SK-N-SH (cell line): Measurements from ENCODE around the gene R3HDM4. TPM values are rescaled to one million over a fixed set of nuclear protein-coding genes. Genes with fewer than 3 reads are reported as not detected.

Source experiments
- CTCF ChIA-PET: fragments of 300-600, 350-600 bp; formaldehyde crosslinking; extraction: SDS; loops from one replicate; lab custom pipeline; 2021; lab: Yijun Ruan, JAX
- POLR2A ChIA-PET: fragments of 350-600 bp; sonication (Branson Sonifier 250); formaldehyde crosslinking; extraction: SDS; loops from one replicate; lab custom pipeline; 2020; ENCODE audit warnings: antibody characterized with exemption, inconsistent platforms; lab: Yijun Ruan, JAX
- DNase-seq: peaks from one replicate; pipeline ENCODE4 v3.0.0; 2012
- H2AFZ ChIP-seq: fragments of 200-600 bp; sonication (generic); 2 replicates; pipeline ENCODE4 v1.8.1; 2016; ENCODE audit warnings: antibody characterized with exemption, mild to moderate bottlenecking, low read depth
- H3F3A ChIP-seq: fragments of 200-600 bp; sonication (generic); replicated peaks from 2 replicates; pipeline ENCODE3; 2016; ENCODE audit warnings: antibody characterized with exemption, mild to moderate bottlenecking; ENCODE audit not compliant: insufficient read depth
- H3K27ac ChIP-seq, 2 experiments: fragments of 200-500 bp in 1 of 2; fragments of 200-600 bp in 1 of 2; sonication (Bioruptor generic) in 1 of 2; sonication (generic), shearing (Covaris generic) in 1 of 2; 2 replicates each; pipeline versions ENCODE4 v1.5.1 to v1.6.1; 2014 to 2016; ENCODE audit warnings: low read depth in 2 of 2, inconsistent platforms in 1 of 2, low read length in 1 of 2, mild to moderate bottlenecking in 1 of 2, mixed read lengths in 1 of 2
- H3K27me3 ChIP-seq: fragments of 200-600 bp; sonication (generic), shearing (Covaris generic); 2 replicates; pipeline ENCODE4 v1.6.1; 2016; ENCODE audit warnings: mixed run types; ENCODE audit not compliant: insufficient read depth
- H3K36me3 ChIP-seq, 2 experiments: fragments of 200-500 bp in 1 of 2; fragments of 200-600 bp in 1 of 2; sonication (Bioruptor generic) in 1 of 2; sonication (generic) in 1 of 2; replicated peaks in 1 of 2; 2 replicates each; pipeline versions ENCODE3 to v1.5.1; 2014 to 2016; ENCODE audit warnings: low read length in 1 of 2, mild to moderate bottlenecking in 1 of 2; ENCODE audit not compliant: insufficient read depth in 2 of 2, control insufficient read depth in 1 of 2
- H3K4me1 ChIP-seq, 2 experiments: fragments of 200-500 bp in 1 of 2; fragments of 200-600 bp in 1 of 2; sonication (Bioruptor generic) in 1 of 2; sonication (generic), shearing (Covaris generic) in 1 of 2; 2 replicates each; pipeline versions ENCODE4 v1.5.1 to v1.6.1; 2014 to 2016; ENCODE audit warnings: low read depth in 1 of 2, low read length in 1 of 2, mixed run types in 1 of 2; ENCODE audit not compliant: insufficient read depth in 2 of 2, control insufficient read depth in 1 of 2
- H3K4me2 ChIP-seq: fragments of 200-600 bp; sonication (generic), shearing (Covaris generic); 2 replicates; pipeline ENCODE4 v1.6.1; 2017; ENCODE audit warnings: mixed run types
- H3K4me3 ChIP-seq, 2 experiments: fragments of 200-500 bp in 1 of 2; fragments of 200-600 bp in 1 of 2; sonication (Bioruptor generic) in 1 of 2; sonication (generic), shearing (Covaris generic) in 1 of 2; 2 replicates each; pipeline versions ENCODE4 v1.5.1 to v1.8.1; 2014 to 2016; ENCODE audit warnings: low read depth in 2 of 2, inconsistent platforms in 1 of 2, low read length in 1 of 2, mild to moderate bottlenecking in 1 of 2, mixed read lengths in 1 of 2, moderate library complexity in 1 of 2
- H3K79me2 ChIP-seq: fragments of 200-600 bp; sonication (generic); 2 replicates; pipeline ENCODE4 v1.8.1; 2017; ENCODE audit warnings: mild to moderate bottlenecking; ENCODE audit not compliant: insufficient read depth
- H3K9ac ChIP-seq: fragments of 200-600 bp; sonication (generic); 2 replicates; pipeline ENCODE4 v1.6.1; 2017; ENCODE audit warnings: mixed run types
- H3K9me2 ChIP-seq: fragments of 200-600 bp; sonication (generic); 2 replicates; pipeline ENCODE4 v1.6.1; 2017; ENCODE audit warnings: mixed run types
- H3K9me3 ChIP-seq: fragments of 200-600 bp; sonication (generic); 2 replicates; pipeline ENCODE4 v1.6.1; 2017; ENCODE audit warnings: mixed run types, mild to moderate bottlenecking, moderate library complexity
- H4K20me1 ChIP-seq: fragments of 200-600 bp; sonication (generic); 2 replicates; pipeline ENCODE4 v1.6.1; 2017; ENCODE audit warnings: mild to moderate bottlenecking, mixed run types; ENCODE audit not compliant: insufficient read depth
- CHD2 ChIP-seq: fragments of 150-350 bp; IDR thresholded peaks from 2 replicates; pipeline ENCODE4 v1.6.1; 2018; ENCODE audit warnings: low read length; ENCODE audit not compliant: partially characterized antibody
- ELF1 ChIP-seq: IDR thresholded peaks from 2 replicates; pipeline ENCODE4 v1.4.0; 2012
- EP300 ChIP-seq, 2 experiments: IDR thresholded peaks; 2 replicates each; pipeline versions ENCODE4 v1.4.0 to v1.6.1; 2012; ENCODE audit warnings: borderline replicate concordance in 1 of 2, low read depth in 1 of 2, low read length in 1 of 2
- EZH2phosphoT487 ChIP-seq: fragments of 200-600 bp; sonication (generic); IDR thresholded peaks from 2 replicates; pipeline ENCODE4 v1.6.1; 2017; ENCODE audit warnings: low read depth, mixed run types, mild to moderate bottlenecking, antibody characterized with exemption, moderate library complexity, borderline replicate concordance
- GABPA ChIP-seq: IDR thresholded peaks from 2 replicates; pipeline ENCODE4 v1.4.0; 2012; ENCODE audit warnings: low read depth, mild to moderate bottlenecking
- MXI1 ChIP-seq: IDR thresholded peaks from 2 replicates; pipeline ENCODE4 v1.6.1; 2012; ENCODE audit warnings: mild to moderate bottlenecking, low read depth, low read length, improper control_type of control experiment
- TCF12 ChIP-seq: IDR thresholded peaks from 2 replicates; pipeline ENCODE4 v1.4.0; 2012
- WGBS: methylation state at CpG from one replicate; pipeline ENCODE4 v1.1.6; 2017; ENCODE audit warnings: low lambda C conversion rate; 5-methylcytosine and 5-hydroxymethylcytosine counted together
- polyA plus RNA-seq, 3 experiments: library from polyadenylated mRNA; depleted of rRNA; stranded (reverse); fragments of >200 nt; gene quantifications; 2 replicates each; pipeline ENCODE4 v1.2.3, GENCODE V29; 2012
- small RNA-seq, 7 experiments: library from RNA; depleted of rRNA; stranded (forward); fragments of <200 nt; gene quantifications; one replicate each; pipeline ENCODE3, GENCODE V24; 2012
- TF ChIP-seq, protein P1 (sequence below): fragments of 150-350 bp; IDR thresholded peaks from 2 replicates; pipeline ENCODE4 v1.6.1; 2016; ENCODE audit warnings: mild to moderate bottlenecking, low read depth, low read length
- TF ChIP-seq, protein P2 (sequence below): IDR thresholded peaks from 2 replicates; pipeline ENCODE4 v1.4.0; 2012; ENCODE audit warnings: low read depth, borderline replicate concordance
- TF ChIP-seq, protein P3 (sequence below): IDR thresholded peaks from 2 replicates; pipeline ENCODE4 v1.4.0; 2012; ENCODE audit warnings: low read depth, borderline replicate concordance

Gene R3HDM4
- polyA plus RNA-seq, 1 of the 3 experiments (the other 2 are of a cell fraction): 39.2 TPM

DNA sequence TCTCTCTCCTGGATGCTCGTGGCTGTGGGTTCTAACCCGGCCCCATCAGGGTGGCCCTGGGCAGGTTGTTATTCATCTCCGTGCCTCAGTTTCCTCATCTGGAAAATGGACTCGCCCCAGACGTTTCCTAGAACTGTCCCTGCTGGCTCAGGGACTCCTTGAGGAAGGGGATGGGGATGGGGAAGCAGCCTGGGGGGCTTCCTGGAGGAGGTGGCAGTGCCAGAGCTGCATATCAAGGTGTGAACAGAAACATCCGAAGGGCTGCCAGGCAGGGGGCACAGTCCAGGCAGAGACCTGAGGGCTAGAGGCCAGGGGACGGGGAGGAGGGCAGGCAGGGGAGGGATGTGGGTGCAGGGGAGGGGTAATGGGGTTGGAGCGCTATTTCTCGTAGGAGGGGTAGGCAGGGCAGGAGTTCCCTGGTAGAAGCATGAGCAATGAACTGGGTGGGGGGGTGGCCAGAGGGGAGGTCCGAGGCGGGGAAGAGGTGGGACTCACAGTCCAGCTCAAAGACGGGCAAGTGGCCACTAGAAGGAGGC lies 64.6 kb downstream of the R3HDM4 start:
- peaks cover 0 to 8% of the 10 kb centered on the region in 2 experiments; a peak in 1 of 4 replicates for H3K4me1 ChIP-seq
- H3K27me3 ChIP-seq: peaks cover 74% of the 10 kb centered on the region
- H2AFZ ChIP-seq: no peak overlapping the region
- no peak overlapping the region for H3K4me2 ChIP-seq
- H3F3A ChIP-seq: peaks cover 18% of the 10 kb centered on the region
- H3K9me3 ChIP-seq: no peaks in the 10 kb centered on the region
- H3K4me3 ChIP-seq: no peak overlapping the region
- ChIA-PET CTCF (interaction anchor here (0.9 to 1.5 kb wide), 4 partner anchors 8 to 134 kb away, joined by 3 to 5 read pairs (median 4); partner anchors contain the start of gene CFD), POLR2A (no interaction called here)
- H4K20me1 ChIP-seq: no peaks in the 10 kb centered on the region
- no peak for DNase-seq
- no peaks in the 10 kb centered on the region for H3K9me2 ChIP-seq
- TF ChIP-seq, protein P1, sequence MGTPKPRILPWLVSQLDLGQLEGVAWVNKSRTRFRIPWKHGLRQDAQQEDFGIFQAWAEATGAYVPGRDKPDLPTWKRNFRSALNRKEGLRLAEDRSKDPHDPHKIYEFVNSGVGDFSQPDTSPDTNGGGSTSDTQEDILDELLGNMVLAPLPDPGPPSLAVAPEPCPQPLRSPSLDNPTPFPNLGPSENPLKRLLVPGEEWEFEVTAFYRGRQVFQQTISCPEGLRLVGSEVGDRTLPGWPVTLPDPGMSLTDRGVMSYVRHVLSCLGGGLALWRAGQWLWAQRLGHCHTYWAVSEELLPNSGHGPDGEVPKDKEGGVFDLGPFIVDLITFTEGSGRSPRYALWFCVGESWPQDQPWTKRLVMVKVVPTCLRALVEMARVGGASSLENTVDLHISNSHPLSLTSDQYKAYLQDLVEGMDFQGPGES: no peak
- TF ChIP-seq MXI1 (no peak), GABPA (no peak), TCF12 (no peak), CHD2 (no peak), EP300 (IDR thresholded peaks at IDR 0.05; ENCODE audit: borderline replicate concordance in 1 of 2, low read depth in 1 of 2, low read length in 1 of 2) (no peak), EZH2phosphoT487 (no peak), ELF1 (no peak)
- TF ChIP-seq, protein P2, sequence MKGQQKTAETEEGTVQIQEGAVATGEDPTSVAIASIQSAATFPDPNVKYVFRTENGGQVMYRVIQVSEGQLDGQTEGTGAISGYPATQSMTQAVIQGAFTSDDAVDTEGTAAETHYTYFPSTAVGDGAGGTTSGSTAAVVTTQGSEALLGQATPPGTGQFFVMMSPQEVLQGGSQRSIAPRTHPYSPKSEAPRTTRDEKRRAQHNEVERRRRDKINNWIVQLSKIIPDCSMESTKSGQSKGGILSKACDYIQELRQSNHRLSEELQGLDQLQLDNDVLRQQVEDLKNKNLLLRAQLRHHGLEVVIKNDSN: no peak
- TF ChIP-seq, protein P3, sequence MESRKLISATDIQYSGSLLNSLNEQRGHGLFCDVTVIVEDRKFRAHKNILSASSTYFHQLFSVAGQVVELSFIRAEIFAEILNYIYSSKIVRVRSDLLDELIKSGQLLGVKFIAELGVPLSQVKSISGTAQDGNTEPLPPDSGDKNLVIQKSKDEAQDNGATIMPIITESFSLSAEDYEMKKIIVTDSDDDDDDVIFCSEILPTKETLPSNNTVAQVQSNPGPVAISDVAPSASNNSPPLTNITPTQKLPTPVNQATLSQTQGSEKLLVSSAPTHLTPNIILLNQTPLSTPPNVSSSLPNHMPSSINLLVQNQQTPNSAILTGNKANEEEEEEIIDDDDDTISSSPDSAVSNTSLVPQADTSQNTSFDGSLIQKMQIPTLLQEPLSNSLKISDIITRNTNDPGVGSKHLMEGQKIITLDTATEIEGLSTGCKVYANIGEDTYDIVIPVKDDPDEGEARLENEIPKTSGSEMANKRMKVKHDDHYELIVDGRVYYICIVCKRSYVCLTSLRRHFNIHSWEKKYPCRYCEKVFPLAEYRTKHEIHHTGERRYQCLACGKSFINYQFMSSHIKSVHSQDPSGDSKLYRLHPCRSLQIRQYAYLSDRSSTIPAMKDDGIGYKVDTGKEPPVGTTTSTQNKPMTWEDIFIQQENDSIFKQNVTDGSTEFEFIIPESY: no peak
- TF ChIP-seq, all 33 proteins: peak for 0
- Histone ChIP-seq H3K79me2 (no peaks in the 10 kb centered on the region), H3K36me3 (no peaks in the 10 kb centered on the region), H3K27ac (no peak overlapping the region), H3K9ac (no peak overlapping the region)
- WGBS: 14% methylated on average over 7 of the region's 12 CpGs

Small RNAs within 50 kb of the gene (small RNA-seq; reads per million reads assigned to genes)
- 2.2 to 32.2 (median 10.4) reads per million in 7 experiments for gene RNU6-9

Other genes starting within 250 kb of the R3HDM4 start
- gene FSTL3, start 236.8 kb downstream of the R3HDM4 start, polyA plus RNA-seq (2012; rRNA removed): 64.4 and 73.0 TPM in 2 replicates
- gene PRSS57, start 217.8 kb downstream of the R3HDM4 start, polyA plus RNA-seq (2012; rRNA removed): not detected in 2 replicates
- gene PALM, start 204.3 kb downstream of the R3HDM4 start, polyA plus RNA-seq (2012; rRNA removed): 6.2 and 15.6 TPM in 2 replicates
- gene MISP, start 162.1 kb downstream of the R3HDM4 start, polyA plus RNA-seq (2012; rRNA removed): 0.03 and 0.08 TPM in 2 replicates
- 172 and 243 TPM in 2 replicates for gene PTBP1, start 115.8 kb downstream of the R3HDM4 start, polyA plus RNA-seq (2012; rRNA removed)
- gene PLPPR3, start 91.3 kb downstream of the R3HDM4 start, polyA plus RNA-seq (2012; rRNA removed): 1.5 and 1.6 TPM in 2 replicates
- gene AZU1, start 85.4 kb downstream of the R3HDM4 start, polyA plus RNA-seq (2012; rRNA removed): 0.15 TPM in 2 replicates
- gene PRTN3, start 72.2 kb downstream of the R3HDM4 start, polyA plus RNA-seq (2012; rRNA removed): not detected in 2 replicates
- gene ELANE, start 60.9 kb downstream of the R3HDM4 start, polyA plus RNA-seq (2012; rRNA removed): not detected in 2 replicates
- gene CFD, start 53.6 kb downstream of the R3HDM4 start, polyA plus RNA-seq (2012; rRNA removed): 2.5 and 3.2 TPM in 2 replicates
- gene MED16, start 20.0 kb downstream of the R3HDM4 start, polyA plus RNA-seq (2012; rRNA removed): 30.0 and 40.6 TPM in 2 replicates
- gene RNU6-9, start 19.7 kb downstream of the R3HDM4 start, polyA plus RNA-seq (2012; rRNA removed): not detected in 2 replicates
- gene KISS1R, start 4.1 kb upstream of the R3HDM4 start, polyA plus RNA-seq (2012; rRNA removed): not detected in 2 replicates
- 4.4 and 8.6 TPM in 2 replicates for gene ARID3A, start 12.8 kb upstream of the R3HDM4 start, polyA plus RNA-seq (2012; rRNA removed)
- gene WDR18, start 71.1 kb upstream of the R3HDM4 start, polyA plus RNA-seq (2012; rRNA removed): 47.9 and 51.5 TPM in 2 replicates
- 1.5 and 1.8 TPM in 2 replicates for gene GRIN3B, start 87.2 kb upstream of the R3HDM4 start, polyA plus RNA-seq (2012; rRNA removed)
- gene TMEM259, start 107.9 kb upstream of the R3HDM4 start, polyA plus RNA-seq (2012; rRNA removed): 138 and 145 TPM in 2 replicates
- not detected in 2 replicates for gene RNU6-2, start 108.3 kb upstream of the R3HDM4 start, polyA plus RNA-seq (2012; rRNA removed)
- 152 and 279 TPM in 2 replicates for gene CNN2, start 113.4 kb upstream of the R3HDM4 start, polyA plus RNA-seq (2012; rRNA removed)
- 7.8 and 8.3 TPM in 2 replicates for gene ABCA7, start 126.9 kb upstream of the R3HDM4 start, polyA plus RNA-seq (2012; rRNA removed)
- 2.8 and 4.2 TPM in 2 replicates for gene ARHGAP45, start 153.9 kb upstream of the R3HDM4 start, polyA plus RNA-seq (2012; rRNA removed)
- gene POLR2E, start 182.2 kb upstream of the R3HDM4 start, polyA plus RNA-seq (2012; rRNA removed): 238 and 283 TPM in 2 replicates
- gene GPX4, start 190.8 kb upstream of the R3HDM4 start, polyA plus RNA-seq (2012; rRNA removed): 566 and 925 TPM in 2 replicates